KMS-11 (cell line): ENCODE results near the gene CCT8L2.
"Not testable (repeated sequence)": the region's sequence is repeated elsewhere in the genome, so short reads cannot be mapped to it uniquely, and the experiment has no call there.

Source experiments
- H2AFZ ChIP-seq: fragments of 200-600 bp; sonication (generic); 2 replicates; pipeline ENCODE4 v1.6.1; 2016; ENCODE audit warnings: antibody characterized with exemption, mixed run types, low read depth
- H3K27ac ChIP-seq: fragments of 200-600 bp; sonication (generic); 2 replicates; pipeline ENCODE4 v1.6.1; 2016; ENCODE audit warnings: mild to moderate bottlenecking, mixed run types
- H3K27me3 ChIP-seq: fragments of 200-600 bp; sonication (generic); 2 replicates; pipeline ENCODE4 v1.6.1; 2017; ENCODE audit warnings: mild to moderate bottlenecking, low read depth, mixed run types, moderate library complexity; ENCODE audit not compliant: insufficient read depth
- H3K36me3 ChIP-seq: fragments of 200-600 bp; sonication (generic); 2 replicates; pipeline ENCODE4 v1.6.1; 2017; ENCODE audit warnings: mild to moderate bottlenecking, mixed run types; ENCODE audit not compliant: insufficient read depth
- H3K4me1 ChIP-seq: fragments of 200-600 bp; sonication (generic); 2 replicates; pipeline ENCODE4 v1.6.1; 2016; ENCODE audit warnings: mild to moderate bottlenecking, low read depth, mixed run types; ENCODE audit not compliant: poor library complexity, severe bottlenecking
- H3K4me2 ChIP-seq: fragments of 200-600 bp; sonication (generic); 2 replicates; pipeline ENCODE4 v1.7.0; 2016; ENCODE audit warnings: mild to moderate bottlenecking, mixed run types
- H3K4me3 ChIP-seq: fragments of 200-600 bp; sonication (generic); IDR thresholded peaks from 2 replicates; pipeline ENCODE4 v1.6.1; 2017; ENCODE audit warnings: low read depth, low read length, mixed read lengths; ENCODE audit not compliant: insufficient read depth
- H3K79me2 ChIP-seq: fragments of 200-600 bp; sonication (generic); 2 replicates; pipeline ENCODE4 v1.6.1; 2016; ENCODE audit warnings: low read depth, mixed run types; ENCODE audit not compliant: insufficient read depth
- H3K9ac ChIP-seq: fragments of 200-600 bp; sonication (generic); 2 replicates; pipeline ENCODE4 v1.6.1; 2016; ENCODE audit warnings: mild to moderate bottlenecking, mixed run types
- H4K20me1 ChIP-seq: fragments of 200-600 bp; sonication (generic); 2 replicates; pipeline ENCODE4 v1.6.1; 2016; ENCODE audit warnings: mild to moderate bottlenecking, mixed run types; ENCODE audit not compliant: insufficient read depth
- CTCF ChIP-seq: fragments of 200-600 bp; sonication (generic); conservative IDR thresholded peaks from 2 replicates; pipeline ENCODE4 v1.6.1; 2017; ENCODE audit warnings: low read depth, mild to moderate bottlenecking, antibody characterized with exemption, low read length, moderate library complexity, mixed read lengths

The CCT8L2 gene

GRCh38 chr22:16559056-16559955, 33.3 kb downstream of the CCT8L2 start:
- Histone ChIP-seq H3K79me2 (no peaks in the 10 kb centered on the region), H2AFZ (no peak overlapping the region), H3K9ac (no peak overlapping the region), H3K36me3 (no peaks in the 10 kb centered on the region), H3K27ac (no peak overlapping the region), H4K20me1 (no peaks in the 10 kb centered on the region), H3K4me3 (no peak overlapping the region), H3K4me1 (no peaks in the 10 kb centered on the region), H3K4me2 (no peak overlapping the region), H3K27me3 (no peaks in the 10 kb centered on the region)
- no peak for TF ChIP-seq CTCF

DNA sequence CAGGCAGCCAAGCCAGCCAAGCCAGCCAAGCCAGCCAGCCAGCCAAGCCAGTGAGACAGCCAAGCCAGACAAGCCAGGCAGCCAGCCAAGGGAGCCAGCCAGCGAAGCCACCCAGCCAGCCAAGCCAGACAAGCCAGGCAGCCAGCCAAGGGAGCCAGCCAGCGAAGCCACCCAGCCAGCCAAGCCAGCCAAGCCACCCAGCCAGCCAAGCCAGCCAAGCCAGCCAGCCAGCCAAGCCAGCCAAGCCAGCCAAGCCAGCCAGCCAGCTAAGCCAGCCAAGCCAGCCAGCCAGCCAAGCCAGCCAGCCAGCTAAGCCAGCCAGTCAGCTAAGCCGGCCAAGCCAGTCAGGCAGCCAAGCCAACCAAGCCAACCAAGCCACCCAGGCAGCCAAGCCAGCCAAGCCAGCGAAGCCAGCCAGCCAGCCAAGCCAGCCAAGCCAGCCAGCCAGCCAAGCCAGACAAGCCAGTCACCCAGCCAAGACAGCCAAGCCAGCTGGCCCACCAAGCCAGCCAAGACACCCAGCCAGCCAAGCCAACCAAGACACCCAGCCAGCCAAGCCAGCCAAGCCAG, 34.1 kb downstream of the CCT8L2 start:
- not testable (repeated sequence) for H3K79me2 ChIP-seq, H2AFZ ChIP-seq, H3K36me3 ChIP-seq, H3K4me2 ChIP-seq, H3K27ac ChIP-seq, H3K4me3 ChIP-seq, H4K20me1 ChIP-seq, H3K9ac ChIP-seq, H3K27me3 ChIP-seq, H3K4me1 ChIP-seq

DNA sequence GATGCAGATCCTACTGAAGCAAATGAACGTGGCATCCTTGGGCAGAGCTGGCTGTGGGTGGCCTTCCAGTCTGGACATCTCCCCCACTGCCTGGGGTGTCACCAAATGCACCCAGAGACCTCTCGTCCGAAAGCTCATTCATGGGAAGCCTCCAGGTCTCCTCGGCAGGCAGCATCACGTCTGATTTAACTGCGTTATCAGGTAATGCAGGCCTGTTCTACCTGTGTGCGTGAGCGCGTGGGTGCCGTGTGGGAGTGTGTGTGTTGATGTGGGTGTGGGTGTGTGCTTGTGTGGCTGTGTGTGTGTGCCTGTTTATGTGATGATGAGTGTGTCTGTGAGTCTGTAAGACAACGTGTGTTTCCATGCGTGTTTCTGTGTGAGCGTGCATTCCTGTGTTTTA, 35.1 kb downstream of the CCT8L2 start:
- H4K20me1 ChIP-seq, H3K27me3 ChIP-seq, H3K4me1 ChIP-seq, H3K4me2 ChIP-seq, H2AFZ ChIP-seq, H3K79me2 ChIP-seq, H3K4me3 ChIP-seq, H3K9ac ChIP-seq, H3K27ac ChIP-seq, H3K36me3 ChIP-seq: not testable (repeated sequence)

GRCh38 chr22:16555077-16555994, 37.3 kb downstream of the CCT8L2 start:
- not testable (repeated sequence) for H4K20me1 ChIP-seq, H3K4me1 ChIP-seq, H3K36me3 ChIP-seq

GRCh38 chr22:16543310-16543709, 49.3 kb downstream of the CCT8L2 start:
- not testable (repeated sequence) for H3K79me2 ChIP-seq, H3K4me1 ChIP-seq, H4K20me1 ChIP-seq, H3K27ac ChIP-seq, H3K9ac ChIP-seq, H3K27me3 ChIP-seq, H3K4me3 ChIP-seq, H3K4me2 ChIP-seq, H2AFZ ChIP-seq, H3K36me3 ChIP-seq

More at GRCh38 chr22:16555077-16555994, 37.3 kb downstream of the CCT8L2 start:
- not testable (repeated sequence) for H3K27me3 ChIP-seq, H3K4me3 ChIP-seq, H3K4me2 ChIP-seq, H2AFZ ChIP-seq, H3K79me2 ChIP-seq, H3K9ac ChIP-seq, H3K27ac ChIP-seq
